Measurements from ENCODE around the gene TSHZ2.
"Not testable (repeated sequence)": the region's sequence is repeated elsewhere in the genome, so short reads cannot be mapped to it uniquely, and the experiment has no call there.

Gene TSHZ2

GRCh38 chr20:53334861-53335260 is 362.7 kb downstream of the TSHZ2 start:
- no peak for DNase-seq (ENCODE audit: low spot score)
- FAIRE-seq: no peak

GRCh38 chr20:53335555-53335954 is 363.4 kb downstream of the TSHZ2 start:
- no peak for FAIRE-seq
- no peak for DNase-seq (ENCODE audit: low spot score)

- DNase-seq (ENCODE audit: low spot score): no peak
- FAIRE-seq: peak; percentile 23
Observed at GRCh38 chr20:53336892-53337291, 364.7 kb downstream of the TSHZ2 start.

- DNase-seq (ENCODE audit: low spot score): no peak
- peak; percentile 35 for FAIRE-seq
Observed at GRCh38 chr20:53337390-53338101, 365.4 kb downstream of the TSHZ2 start.

GRCh38 chr20:53338716-53339115 is 366.6 kb downstream of the TSHZ2 start:
- DNase-seq (ENCODE audit: low spot score): no peak
- no peak for FAIRE-seq

- FAIRE-seq (no peak), DNase-seq (ENCODE audit: low spot score) (no peak)
Observed at GRCh38 chr20:53342429-53342828, 370.3 kb downstream of the TSHZ2 start.

GRCh38 chr20:53343448-53343847 is 371.3 kb downstream of the TSHZ2 start:
- FAIRE-seq (no peak), DNase-seq (ENCODE audit: low spot score) (no peak)

- FAIRE-seq: no peak
- DNase-seq (ENCODE audit: low spot score): no peak
Observed at GRCh38 chr20:53344891-53345290, 372.7 kb downstream of the TSHZ2 start.

- DNase-seq (ENCODE audit: low spot score) (no peak), FAIRE-seq (peak; percentile 32)
Observed at GRCh38 chr20:53345536-53346334, 373.6 kb downstream of the TSHZ2 start.

- FAIRE-seq: peak; percentile 96
Observed at GRCh38 chr20:53346335-53346648, 374.1 kb downstream of the TSHZ2 start.

GRCh38 chr20:53349730-53350129 is 377.6 kb downstream of the TSHZ2 start:
- FAIRE-seq (no peak), DNase-seq (ENCODE audit: low spot score) (no peak)

More at GRCh38 chr20:53346335-53346648, 374.1 kb downstream of the TSHZ2 start:
- peak; percentile 71 for DNase-seq (ENCODE audit: low spot score)

- FAIRE-seq (no peak), DNase-seq (ENCODE audit: low spot score) (no peak)
Observed at GRCh38 chr20:53352727-53353440, 380.7 kb downstream of the TSHZ2 start.

- FAIRE-seq: no peak
- no peak for DNase-seq (ENCODE audit: low spot score)
Observed at GRCh38 chr20:53354314-53354713, 382.2 kb downstream of the TSHZ2 start.

GRCh38 chr20:53355790-53356189 is 383.6 kb downstream of the TSHZ2 start:
- DNase-seq (ENCODE audit: low spot score): no peak
- FAIRE-seq: peak; percentile 58

- no peak for DNase-seq (ENCODE audit: low spot score)
- FAIRE-seq: peak; percentile 86
Observed at GRCh38 chr20:53359425-53359824, 387.3 kb downstream of the TSHZ2 start.

GRCh38 chr20:53360852-53361251 is 388.7 kb downstream of the TSHZ2 start:
- no peak for FAIRE-seq
- no peak for DNase-seq (ENCODE audit: low spot score)

GRCh38 chr20:53362736-53363135 is 390.6 kb downstream of the TSHZ2 start:
- DNase-seq (ENCODE audit: low spot score) (no peak), FAIRE-seq (no peak)

GRCh38 chr20:53364646-53365045 is 392.5 kb downstream of the TSHZ2 start:
- DNase-seq (ENCODE audit: low spot score): no peak
- no peak for FAIRE-seq

- DNase-seq (ENCODE audit: low spot score) (no peak), FAIRE-seq (no peak)
Observed at GRCh38 chr20:53365076-53365475, 392.9 kb downstream of the TSHZ2 start.

GRCh38 chr20:53365539-53366075 is 393.4 kb downstream of the TSHZ2 start:
- no peak for DNase-seq (ENCODE audit: low spot score)
- no peak for FAIRE-seq

- DNase-seq (ENCODE audit: low spot score); FAIRE-seq: not testable (repeated sequence)
Observed at GRCh38 chr20:53366928-53367327, 394.8 kb downstream of the TSHZ2 start.

- DNase-seq (ENCODE audit: low spot score) (no peak), FAIRE-seq (no peak)
Observed at GRCh38 chr20:53369871-53370270, 397.7 kb downstream of the TSHZ2 start.

Data from urothelium cell line (cell line).